Loucy (cell line): Measurements from ENCODE around the gene RIPOR3.

Experiments
- H2AFZ ChIP-seq: fragments of 200-600 bp; sonication (generic); 2 replicates; pipeline ENCODE4 v1.6.0; 2016; ENCODE audit warnings: antibody characterized with exemption, mild to moderate bottlenecking, low read length, moderate library complexity
- H3F3A ChIP-seq: fragments of 200-600 bp; 2 replicates; pipeline ENCODE4 v1.6.0; 2016; ENCODE audit warnings: antibody characterized with exemption, low read depth, mild to moderate bottlenecking
- H3K27me3 ChIP-seq: fragments of 200-600 bp; sonication (generic); 2 replicates; pipeline ENCODE4 v1.6.1; 2014; ENCODE audit warnings: low read length, mild to moderate bottlenecking; ENCODE audit not compliant: insufficient read depth, poor library complexity, severe bottlenecking
- H3K36me3 ChIP-seq: fragments of 200-600 bp; sonication (generic); 2 replicates; pipeline ENCODE4 v1.6.1; 2016; ENCODE audit warnings: low read length; ENCODE audit not compliant: insufficient read depth
- H3K4me1 ChIP-seq: fragments of 200-600 bp; sonication (generic); 2 replicates; pipeline ENCODE4 v1.5.1; 2014; ENCODE audit warnings: low read length, mild to moderate bottlenecking; ENCODE audit not compliant: insufficient read depth, poor library complexity, severe bottlenecking
- H3K4me2 ChIP-seq: fragments of 200-600 bp; sonication (generic); 2 replicates; pipeline ENCODE4 v1.6.0; 2014; ENCODE audit warnings: antibody characterized with exemption, low read length, low read depth, mild to moderate bottlenecking; ENCODE audit not compliant: poor library complexity, severe bottlenecking
- H3K4me3 ChIP-seq: fragments of 200-600 bp; sonication (generic); 2 replicates; pipeline ENCODE4 v1.5.1; 2014; ENCODE audit warnings: low read length, mild to moderate bottlenecking, mixed read lengths; ENCODE audit not compliant: poor library complexity, severe bottlenecking
- H3K79me2 ChIP-seq: fragments of 200-600 bp; sonication (generic); 2 replicates; pipeline ENCODE4 v1.6.1; 2014; ENCODE audit warnings: low read length; ENCODE audit not compliant: insufficient read depth
- H3K9ac ChIP-seq: fragments of 200-600 bp; sonication (generic); 2 replicates; pipeline ENCODE4 v1.6.0; 2014; ENCODE audit warnings: mild to moderate bottlenecking, low read depth, low read length, moderate library complexity; ENCODE audit not compliant: poor library complexity, severe bottlenecking
- H3K9me2 ChIP-seq: fragments of 200-600 bp; sonication (generic); replicated peaks from 2 replicates; pipeline ENCODE4 v1.6.1; 2016; ENCODE audit warnings: low read depth, low read length, mixed read lengths
- H3K9me3 ChIP-seq: fragments of 200-600 bp; sonication (generic); 2 replicates; pipeline ENCODE4 v1.6.1; 2014; ENCODE audit warnings: mild to moderate bottlenecking, antibody characterized with exemption, low read length, low read depth; ENCODE audit not compliant: insufficient read depth
- H4K20me1 ChIP-seq: fragments of 200-600 bp; sonication (generic); 2 replicates; pipeline ENCODE4 v1.6.0; 2014; ENCODE audit warnings: antibody characterized with exemption, low read length, mild to moderate bottlenecking; ENCODE audit not compliant: insufficient read depth, poor library complexity, severe bottlenecking
- CTCF ChIP-seq: fragments of 200-600 bp; sonication (generic); conservative IDR thresholded peaks from 2 replicates; pipeline ENCODE4 v1.5.1; 2014; ENCODE audit warnings: mild to moderate bottlenecking, antibody characterized with exemption, low read length
- EZH2phosphoT487 ChIP-seq: fragments of 200-600 bp; IDR thresholded peaks from 2 replicates; pipeline ENCODE4 v1.6.1; 2018; ENCODE audit warnings: antibody characterized with exemption, mild to moderate bottlenecking, moderate library complexity, borderline replicate concordance

The RIPOR3 gene

GRCh38 chr20:50559149-50559548 lies 132.2 kb downstream of the RIPOR3 start:
- Histone ChIP-seq H3F3A (no peaks in the 10 kb centered on the region), H3K4me2 (no peak overlapping the region)

GRCh38 chr20:50558483-50558925 lies 132.8 kb downstream of the RIPOR3 start:
- H3K4me2 ChIP-seq, result no peak overlapping the region
- no peaks in the 10 kb centered on the region for H3K9me3 ChIP-seq
- H3K4me1 ChIP-seq, result no peaks in the 10 kb centered on the region
- H4K20me1 ChIP-seq, result peaks cover 10% of the 10 kb centered on the region
- peaks cover 24% of the 10 kb centered on the region; the same call in 1 of the 2 replicates for H3K36me3 ChIP-seq
- TF ChIP-seq CTCF (no peak), EZH2phosphoT487 (no peak)
- H3K4me3 ChIP-seq, result no peak overlapping the region
- H2AFZ ChIP-seq, result no peak overlapping the region
- peaks cover 38% of the 10 kb centered on the region; the same call in 1 of the 2 replicates for H3K79me2 ChIP-seq
- H3K27me3 ChIP-seq, result no peaks in the 10 kb centered on the region
- no peak overlapping the region for H3K9ac ChIP-seq
- no peaks in the 10 kb centered on the region for H3F3A ChIP-seq
- H3K9me2 ChIP-seq, result no peaks in the 10 kb centered on the region

More at GRCh38 chr20:50559149-50559548, 132.2 kb downstream of the RIPOR3 start:
- H3K79me2 ChIP-seq, result peaks cover 35% of the 10 kb centered on the region; the same call in 1 of the 2 replicates
- H3K36me3 ChIP-seq, result peaks cover 27% of the 10 kb centered on the region; the same call in 1 of the 2 replicates
- H3K9me2 ChIP-seq, result no peaks in the 10 kb centered on the region
- H3K9ac ChIP-seq, result no peak overlapping the region
- peaks cover 10% of the 10 kb centered on the region for H4K20me1 ChIP-seq
- H3K4me1 ChIP-seq, result no peaks in the 10 kb centered on the region
- H3K4me3 ChIP-seq, result no peak overlapping the region
- no peaks in the 10 kb centered on the region for H3K9me3 ChIP-seq
- H3K27me3 ChIP-seq, result no peaks in the 10 kb centered on the region
- no peak overlapping the region for H2AFZ ChIP-seq
- TF ChIP-seq CTCF (no peak), EZH2phosphoT487 (no peak)

- Histone ChIP-seq H4K20me1 (peaks cover 10% of the 10 kb centered on the region), H3K27me3 (no peaks in the 10 kb centered on the region), H3K9me3 (no peaks in the 10 kb centered on the region), H3K79me2 (peaks cover 38% of the 10 kb centered on the region; the same call in 1 of the 2 replicates), H3K4me2 (no peak overlapping the region), H3K9me2 (no peaks in the 10 kb centered on the region), H3K4me1 (no peaks in the 10 kb centered on the region), H3F3A (no peaks in the 10 kb centered on the region), H3K36me3 (peaks cover 19% of the 10 kb centered on the region; the same call in 1 of the 2 replicates), H3K9ac (no peak overlapping the region), H3K4me3 (no peak overlapping the region), H2AFZ (no peak overlapping the region)
- TF ChIP-seq CTCF, result no peak
- no peak for TF ChIP-seq EZH2phosphoT487
These were observed 133.7 kb downstream of the RIPOR3 start for GRCh38 chr20:50557549-50558134.
